ENCODE results near the gene TMEM132D. TPM values are rescaled to one million over a fixed set of nuclear protein-coding genes. Genes with fewer than 3 reads are reported as not detected.

TMEM132D gene
- total and polyA plus RNA-seq, 2 of the 8 experiments (the other 6 are each of a cell fraction or from before 2014, with no cell fraction given) = 3.5 to 10.1 TPM

- no peak overlapping the region for H2BK5ac ChIP-seq (ENCODE audit: low read depth, low read length)
- TF ChIP-seq SIN3A (conservative IDR thresholded peaks at IDR 0.05 in 1 of 2, IDR thresholded peaks at IDR 0.05 in 1 of 2; ENCODE audit: low read depth in 1 of 2, low read length in 2 of 2) (no peak), HDAC6 (IDR thresholded peaks at IDR 0.05; ENCODE audit: low read depth, low read length) (no peak), EGR1 (IDR thresholded peaks at IDR 0.05; ENCODE audit: borderline replicate concordance, low read depth, low read length) (no peak), SP2 (IDR thresholded peaks at IDR 0.05; ENCODE audit: low read length) (no peak)
- ChIA-PET CTCF (ENCODE audit: partially characterized antibody) (interaction anchor here (1.0 kb wide), 1 partner anchor 293 kb away, joined by 3 read pairs; no protein-coding TSS in a partner anchor), POLR2A (ENCODE audit: partially characterized antibody) (interaction anchor here (0.5 kb wide), 1 partner anchor 32 kb away, joined by 4 read pairs; no protein-coding TSS in a partner anchor)
- no peak overlapping the region for H2BK15ac ChIP-seq (ENCODE audit: low read length)
- H3K14ac ChIP-seq (ENCODE audit: insufficient read length) = no peak overlapping the region
- H2BK120ac ChIP-seq (replicated peaks; ENCODE audit: low read depth, low read length) = no peak overlapping the region
- H3K9ac ChIP-seq (replicated peaks in 1 of 4; ENCODE audit: extremely low read depth in 1 of 4, low read depth in 3 of 4, low read length in 3 of 4) = no peak overlapping the region
- DNase-seq (ENCODE audit: low read depth in 1 of 2, low spot score in 2 of 2) = no peak
- H3K79me1 ChIP-seq (ENCODE audit: low read depth, low read length) = no peaks in the 10 kb centered on the region; the same call in 1 of the 2 replicates
- H3K4ac ChIP-seq (replicated peaks; ENCODE audit: insufficient read length, low read depth, low read length) = no peak overlapping the region
- no peak overlapping the region for H3K4me3 ChIP-seq (ENCODE audit: extremely low read depth in 1 of 4, insufficient read depth in 2 of 4, low read depth in 3 of 4, low read length in 4 of 4)
- H3K4me2 ChIP-seq (ENCODE audit: insufficient read depth in 1 of 2, low read depth in 2 of 2, low read length in 2 of 2) = no peak overlapping the region
- FAIRE-seq = no peak
- no peaks in the 10 kb centered on the region for H3K27me3 ChIP-seq (replicated peaks in 1 of 4; ENCODE audit: control insufficient read depth in 3 of 4, extremely low read depth in 1 of 4, insufficient read depth in 3 of 4, low read length in 3 of 4)
- WGBS, 2 experiments (ENCODE audit: extremely low coverage in 1 of 2, insufficient coverage in 1 of 2, insufficient read length in 1 of 2, insufficient replicate concordance in 2 of 2, low coverage in 1 of 2, low lambda C conversion rate in 2 of 2, missing lambda C conversion rate in 1 of 2) = 93% methylated on average over 9 of the region's 9 CpGs; no CpG with 5 or more reads in 1 of the 2 experiments
- no peaks in the 10 kb centered on the region for H3K36me3 ChIP-seq (ENCODE audit: control insufficient read depth in 2 of 4, insufficient read depth in 4 of 4, low read length in 3 of 4)
- H3K18ac ChIP-seq (ENCODE audit: extremely low read depth, low read length) = no peak overlapping the region
- no peak overlapping the region for H3K23ac ChIP-seq (ENCODE audit: insufficient read length)
- H4K20me1 ChIP-seq (replicated peaks in 1 of 2; ENCODE audit: control insufficient read depth in 1 of 2, insufficient read depth in 2 of 2, low read length in 2 of 2) = peaks cover 0 to 2% of the 10 kb centered on the region in 2 experiments
- no peak overlapping the region for H2BK20ac ChIP-seq (ENCODE audit: low read length)
- H3K4me1 ChIP-seq (replicated peaks in 1 of 4; ENCODE audit: control insufficient read depth in 3 of 4, insufficient read depth in 4 of 4, low read length in 3 of 4) = no peaks in the 10 kb centered on the region
- no peak overlapping the region for H4K91ac ChIP-seq (replicated peaks; ENCODE audit: insufficient read length, low read length)
- no peaks in the 10 kb centered on the region for H3K9me3 ChIP-seq (ENCODE audit: insufficient read depth in 2 of 2, low read depth in 1 of 2, low read length in 1 of 2)
- no peak overlapping the region for H4K8ac ChIP-seq (ENCODE audit: extremely low read depth, insufficient read depth, low read length)
- no peaks in the 10 kb centered on the region for H3K23me2 ChIP-seq (ENCODE audit: low read depth, low read length)
- H2AK5ac ChIP-seq (ENCODE audit: low read depth, low read length) = no peak overlapping the region
- no peak overlapping the region for H3K27ac ChIP-seq (ENCODE audit: low read depth, low read length)
- H3K79me2 ChIP-seq (ENCODE audit: control insufficient read depth in 1 of 2, insufficient read depth in 2 of 2, low read length in 2 of 2) = no peaks in the 10 kb centered on the region
- no peak overlapping the region for H2AFZ ChIP-seq (ENCODE audit: low read length)
- H2BK12ac ChIP-seq (ENCODE audit: low read depth, low read length) = no peak overlapping the region
- H3K56ac ChIP-seq (replicated peaks; ENCODE audit: insufficient read length, low read depth, low read length) = no peak overlapping the region
- H4K5ac ChIP-seq (ENCODE audit: insufficient read length, low read depth, low read length) = no peak overlapping the region
Observed at GRCh38 chr12:129245769-129246168, 658.1 kb downstream of the TMEM132D start.

All from H1 (cell line).